SIG-M5 treated with dmso at 0.1 percent for 504 hours (cell line): ENCODE results near the gene RAB11FIP4.

Experiments used
- DNase-seq: peaks from one replicate; lab custom pipeline; 2025; ENCODE audit not compliant: unreplicated experiment; lab: John Stamatoyannopoulos, UW

Gene RAB11FIP4

DNA sequence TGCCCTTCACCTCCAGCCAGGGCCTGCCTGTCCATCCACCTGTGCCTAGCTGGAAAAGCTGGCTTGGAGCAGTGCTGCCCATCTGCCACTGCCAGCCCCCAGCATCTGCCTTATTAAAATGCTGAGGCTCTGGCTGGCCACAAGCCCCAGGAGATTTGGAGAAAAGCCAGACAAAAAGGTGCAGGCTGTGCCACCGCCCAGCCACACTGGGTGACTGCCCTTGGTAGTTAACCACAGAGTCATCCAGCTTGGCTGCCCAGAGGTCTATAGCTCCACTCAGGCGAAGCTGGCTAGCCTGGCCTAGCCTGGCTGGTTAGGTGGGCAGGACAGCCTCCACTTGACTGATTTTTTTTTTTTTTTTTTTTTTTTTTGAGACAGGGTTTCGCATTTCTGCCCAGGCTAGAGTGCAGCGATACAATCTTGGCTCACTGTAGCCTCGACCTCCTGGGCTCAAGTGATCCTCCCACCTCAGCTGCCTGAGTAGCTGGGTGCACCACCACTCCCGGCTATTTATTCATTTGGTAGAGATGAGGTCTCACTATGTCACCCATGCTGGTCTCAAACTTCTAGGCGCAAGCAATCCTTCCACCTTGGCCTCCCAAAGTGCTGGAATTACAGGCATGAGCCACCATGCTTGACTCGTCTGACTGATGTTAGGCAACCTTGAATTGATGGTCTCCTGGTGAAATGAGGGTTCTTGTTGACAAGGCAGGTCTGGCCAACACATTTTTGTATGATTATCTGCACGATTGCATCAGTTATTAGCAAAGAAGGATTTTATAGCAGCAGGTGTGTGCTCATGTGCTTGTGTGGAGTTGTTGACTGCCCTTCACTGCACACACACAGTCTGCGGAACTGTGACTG, 103.8 kb downstream of the RAB11FIP4 start:
- DNase-seq, result no peak

GRCh38 chr17:31496097-31496496, 104.6 kb downstream of the RAB11FIP4 start:
- no peak for DNase-seq

- no peak for DNase-seq
Measured at GRCh38 chr17:31496601-31497000, 105.1 kb downstream of the RAB11FIP4 start.

DNA sequence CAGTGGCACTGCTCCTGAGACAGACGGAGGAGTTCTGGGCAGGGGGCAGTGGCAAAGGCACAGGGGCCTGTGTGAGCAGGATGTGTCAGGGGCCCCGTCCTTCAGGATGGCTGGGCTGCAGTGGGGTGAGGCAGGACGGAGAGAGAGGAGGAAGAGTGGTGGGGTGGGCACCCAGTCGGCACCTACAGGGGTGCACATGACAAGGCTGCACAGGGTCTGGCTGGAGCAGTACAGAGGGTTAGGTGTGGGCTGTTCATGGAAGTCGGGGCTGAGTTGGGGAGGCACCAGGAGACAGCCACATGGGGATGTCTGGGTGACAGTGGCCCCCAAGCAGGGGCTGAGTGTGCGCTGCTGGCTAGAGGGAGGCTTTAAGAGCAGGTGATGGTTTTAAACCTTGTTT, 106.0 kb downstream of the RAB11FIP4 start:
- no peak for DNase-seq

DNA sequence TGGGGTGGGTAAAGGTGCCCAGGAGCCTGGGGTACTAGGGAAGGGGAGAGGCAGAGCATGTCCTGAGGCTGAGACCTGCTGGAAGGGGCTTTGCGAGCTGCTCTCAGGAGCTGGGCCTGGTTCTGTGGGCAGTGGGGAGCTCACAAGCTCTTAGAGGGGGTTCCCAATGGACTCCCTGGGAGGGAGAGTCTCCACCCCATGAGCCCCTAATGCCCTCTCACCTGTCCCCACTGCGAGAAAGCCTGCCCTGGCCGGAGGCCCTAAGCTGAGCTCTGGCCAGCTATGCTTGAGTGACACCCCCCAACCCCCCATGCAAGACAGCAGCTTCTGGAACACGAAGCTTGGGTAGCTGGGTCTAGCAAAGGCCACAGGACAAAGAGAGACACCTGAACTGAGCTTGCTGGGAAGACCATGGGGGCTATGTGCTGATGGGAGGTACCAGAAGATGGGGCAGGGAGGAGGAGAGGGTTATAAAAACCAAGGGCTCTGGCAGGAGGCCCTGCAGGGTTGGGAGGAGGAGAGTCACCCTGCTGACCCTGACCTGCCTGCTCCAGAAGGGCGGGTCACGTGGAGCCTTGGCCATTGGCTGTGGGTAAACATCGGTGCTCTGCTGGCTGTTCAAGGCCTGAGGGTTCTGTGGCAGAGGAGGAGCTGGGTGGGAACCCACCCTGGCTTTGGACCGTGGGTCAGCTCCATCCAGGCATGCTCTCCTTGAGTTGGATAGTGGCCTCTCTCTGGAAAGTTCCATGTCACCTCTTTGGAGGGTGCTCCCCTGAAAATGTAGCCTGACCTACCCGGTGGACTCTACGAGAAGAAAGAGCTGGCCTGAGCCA, 106.7 kb downstream of the RAB11FIP4 start:
- no peak for DNase-seq

GRCh38 chr17:31499771-31500554, 108.5 kb downstream of the RAB11FIP4 start:
- DNase-seq, result no peak

GRCh38 chr17:31506517-31506916, 115.0 kb downstream of the RAB11FIP4 start:
- DNase-seq, result no peak

DNA sequence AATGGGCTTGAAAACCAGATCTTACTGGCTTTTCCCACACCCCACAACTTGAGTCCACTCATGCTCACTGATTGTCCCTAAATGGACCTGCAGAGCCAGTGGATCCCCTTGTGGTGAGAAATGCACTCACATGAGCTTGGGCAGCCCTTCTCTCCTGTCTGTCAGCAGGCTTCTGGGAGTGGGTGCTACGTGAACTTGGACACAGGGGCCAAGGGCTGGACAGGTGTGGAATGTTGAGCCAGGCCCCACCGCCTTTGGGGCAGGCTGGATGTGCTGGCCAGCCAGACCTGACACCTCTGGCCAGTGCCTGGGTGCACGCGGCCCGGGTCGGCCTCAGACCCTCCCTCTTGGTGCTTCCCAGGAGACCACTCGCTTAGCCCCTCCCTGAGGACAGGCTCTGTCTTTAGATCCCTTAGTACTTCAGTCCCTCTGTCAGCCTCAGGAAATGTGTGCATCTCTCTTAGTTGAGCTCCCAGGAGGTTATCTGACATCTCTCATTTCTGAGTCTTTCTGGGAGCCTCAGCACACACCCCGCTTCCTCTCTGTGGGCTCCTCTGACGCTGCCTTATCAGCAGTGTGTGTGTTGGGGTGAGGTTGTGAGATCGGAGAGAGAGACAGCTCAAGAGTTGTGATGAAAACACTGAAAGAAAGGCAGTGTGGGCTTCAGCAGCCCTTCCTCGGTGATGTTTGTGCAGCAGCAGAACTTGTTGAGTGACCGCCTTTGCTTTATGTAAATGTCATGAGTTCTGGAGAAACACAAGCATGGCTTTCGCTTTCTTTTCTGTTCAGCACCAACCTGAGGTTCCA, 117.0 kb downstream of the RAB11FIP4 start:
- DNase-seq, result no peak

GRCh38 chr17:31509095-31509804, 117.8 kb downstream of the RAB11FIP4 start:
- no peak for DNase-seq

DNA sequence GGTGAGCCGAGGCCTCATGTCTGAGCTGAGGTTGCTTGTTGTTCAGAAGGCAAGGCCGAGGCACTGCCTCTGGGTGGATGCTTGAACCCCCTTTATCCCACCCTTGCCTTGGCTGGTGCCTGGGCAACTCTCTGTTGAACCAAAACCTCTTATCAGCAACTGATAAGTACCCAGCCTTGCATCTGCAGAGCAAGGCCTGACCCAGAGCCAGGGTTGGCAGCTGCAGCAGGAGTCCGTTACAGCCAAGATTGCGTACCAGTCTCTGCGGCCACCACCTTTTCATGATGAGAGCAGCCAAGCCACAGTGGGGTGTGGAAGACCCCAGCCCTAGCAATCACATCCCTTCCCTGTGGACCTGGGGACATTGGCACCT, 118.3 kb downstream of the RAB11FIP4 start:
- DNase-seq, result no peak

DNA sequence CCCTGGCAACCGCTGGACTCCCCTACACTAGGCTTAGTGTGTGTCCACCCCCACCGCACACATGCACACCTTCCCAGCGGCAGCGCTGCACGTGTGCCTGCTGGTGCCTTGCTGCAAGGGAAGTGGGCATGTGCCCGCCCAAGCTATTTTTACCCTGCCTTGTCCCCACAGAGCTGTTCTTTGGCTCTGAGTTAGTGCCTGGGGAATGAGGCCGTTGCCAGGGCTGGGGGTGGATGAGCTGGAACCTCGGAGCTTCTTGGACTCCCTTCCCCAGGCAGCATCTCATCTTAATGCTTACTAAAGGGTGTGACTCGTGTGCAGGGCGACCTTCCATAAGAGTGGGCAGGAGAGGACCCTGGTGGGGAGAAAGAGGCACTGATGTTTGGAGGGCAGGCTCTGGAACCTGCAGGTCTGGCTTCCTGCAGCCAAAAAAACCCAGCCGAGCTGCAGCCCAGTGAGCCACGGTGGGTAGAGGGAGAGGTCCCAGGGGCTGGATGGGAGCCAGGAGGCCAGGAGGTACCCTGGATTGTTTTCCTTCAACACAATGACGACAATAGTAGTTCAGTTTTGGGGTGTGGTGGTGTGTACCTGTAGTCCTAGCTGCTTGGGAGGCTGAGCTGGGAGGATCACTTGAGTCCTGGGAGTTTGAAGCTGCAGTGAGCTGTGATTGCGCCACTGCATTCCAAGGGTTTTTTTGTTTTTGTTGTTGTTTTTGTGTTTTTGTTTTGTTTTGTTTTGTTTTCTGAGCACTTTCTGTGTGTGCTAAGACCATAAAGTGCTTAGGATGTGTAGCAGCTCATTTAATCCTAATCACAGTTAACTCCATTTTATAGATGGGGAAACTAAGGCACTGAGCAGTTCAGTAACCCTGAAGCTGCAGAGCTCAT, 119.1 kb downstream of the RAB11FIP4 start:
- DNase-seq, result no peak

DNA sequence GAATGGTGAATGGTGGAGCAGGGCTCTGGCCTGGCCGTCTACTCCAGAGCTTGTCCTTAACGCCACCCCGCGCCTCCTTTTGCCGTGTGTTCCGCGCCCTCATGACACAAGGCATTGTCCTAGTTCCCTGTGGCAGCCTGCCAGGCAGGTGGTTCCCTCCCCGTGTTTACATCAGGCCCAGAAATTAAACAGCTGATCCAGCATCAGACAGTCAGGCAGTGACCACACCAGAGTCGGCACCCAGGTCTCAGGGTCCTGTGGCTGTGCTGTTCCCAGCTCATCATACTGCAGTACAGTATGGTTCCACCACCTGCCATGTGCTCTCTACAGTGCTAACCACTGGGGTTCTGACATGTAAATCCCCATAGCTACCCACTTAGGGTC, 119.7 kb downstream of the RAB11FIP4 start:
- DNase-seq, result no peak

DNA sequence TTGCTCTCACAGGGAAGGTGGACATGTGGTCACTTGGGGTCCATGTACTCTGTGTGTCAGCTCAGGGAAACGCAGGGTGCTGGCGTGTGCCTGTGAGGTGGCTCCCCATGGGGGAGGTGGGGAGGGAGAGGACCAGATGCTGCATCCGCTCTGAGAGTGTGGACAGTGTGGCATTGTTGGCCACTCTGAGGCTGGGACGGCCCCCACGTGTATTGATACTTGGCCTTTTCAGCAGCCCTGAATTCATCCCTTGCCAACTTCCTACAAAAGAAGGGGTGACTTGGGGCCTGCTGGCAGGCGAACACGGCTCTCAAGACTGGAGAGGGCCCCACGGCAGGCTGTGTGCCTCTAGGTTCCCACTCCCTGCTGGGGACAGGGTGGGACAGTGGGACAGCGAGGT, 120.1 kb downstream of the RAB11FIP4 start:
- DNase-seq, result no peak

DNA sequence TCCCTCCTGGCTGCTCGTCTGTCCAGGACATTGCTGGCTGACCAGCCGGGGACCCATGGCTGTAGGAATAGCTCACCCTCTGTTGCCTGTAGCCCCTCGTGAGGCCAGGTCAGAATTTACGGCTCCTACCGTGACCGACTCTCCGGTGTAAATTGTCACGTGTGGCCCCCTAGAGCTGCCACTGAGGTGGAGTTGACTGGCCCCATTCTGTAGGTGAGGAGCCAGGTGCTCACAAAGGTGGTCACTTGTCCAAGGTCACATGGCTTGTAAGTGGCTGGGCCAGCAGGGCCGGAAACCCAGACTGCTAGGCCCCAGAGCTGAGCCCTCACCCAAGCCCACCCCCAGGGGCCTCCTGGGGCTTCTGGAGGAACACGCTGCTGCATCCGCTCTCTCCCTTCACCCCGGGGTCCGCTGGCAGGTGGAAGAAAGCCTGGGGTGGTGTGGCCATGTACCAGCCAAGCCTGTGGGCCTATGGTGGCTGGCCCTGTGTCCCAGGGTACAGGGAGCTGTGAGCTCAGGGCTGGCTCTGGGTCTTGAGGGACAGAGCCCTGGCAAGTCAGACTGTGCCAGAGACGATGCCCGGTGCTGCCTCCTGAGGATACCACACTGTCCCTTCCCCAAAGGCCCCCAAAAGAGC, 120.7 kb downstream of the RAB11FIP4 start:
- no peak for DNase-seq

GRCh38 chr17:31512796-31513195, 121.3 kb downstream of the RAB11FIP4 start:
- DNase-seq, result no peak

DNA sequence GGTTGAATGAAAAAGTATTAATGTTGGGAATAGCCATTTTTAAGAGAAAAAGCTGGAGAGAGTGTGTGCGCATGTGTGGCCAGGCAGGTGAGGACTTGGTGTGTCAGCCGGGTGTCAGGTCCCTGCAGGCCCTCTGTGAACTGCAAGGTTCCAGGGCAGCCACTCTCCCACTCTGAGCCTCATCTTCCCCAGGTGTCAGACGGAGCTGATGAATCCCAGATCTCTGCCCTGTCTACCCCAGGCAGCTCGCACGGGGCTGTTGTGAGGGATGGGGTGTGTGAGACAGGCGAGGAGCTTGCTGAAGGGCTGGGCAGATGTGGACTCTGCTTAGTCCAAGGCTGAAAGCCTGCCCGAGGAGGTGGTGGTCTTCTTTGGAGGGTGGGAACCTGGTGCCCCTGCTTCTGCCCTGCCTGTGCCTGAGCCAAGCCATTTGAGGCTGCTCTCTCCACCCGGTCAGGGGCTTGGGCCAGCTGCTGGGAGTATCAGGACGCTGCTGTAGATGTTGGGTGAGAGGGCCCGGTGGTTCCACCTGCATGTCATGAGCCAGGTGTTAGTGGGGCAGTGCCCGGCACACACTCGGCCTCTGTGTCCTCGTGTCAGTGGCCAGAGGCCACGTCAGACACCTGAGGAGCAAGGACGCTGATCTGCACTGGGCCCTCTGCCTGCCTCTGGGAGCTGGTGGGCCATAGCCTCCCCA, 122.4 kb downstream of the RAB11FIP4 start:
- DNase-seq, result no peak

- DNase-seq, result no peak
Measured at GRCh38 chr17:31515267-31515666, 123.8 kb downstream of the RAB11FIP4 start.

DNA sequence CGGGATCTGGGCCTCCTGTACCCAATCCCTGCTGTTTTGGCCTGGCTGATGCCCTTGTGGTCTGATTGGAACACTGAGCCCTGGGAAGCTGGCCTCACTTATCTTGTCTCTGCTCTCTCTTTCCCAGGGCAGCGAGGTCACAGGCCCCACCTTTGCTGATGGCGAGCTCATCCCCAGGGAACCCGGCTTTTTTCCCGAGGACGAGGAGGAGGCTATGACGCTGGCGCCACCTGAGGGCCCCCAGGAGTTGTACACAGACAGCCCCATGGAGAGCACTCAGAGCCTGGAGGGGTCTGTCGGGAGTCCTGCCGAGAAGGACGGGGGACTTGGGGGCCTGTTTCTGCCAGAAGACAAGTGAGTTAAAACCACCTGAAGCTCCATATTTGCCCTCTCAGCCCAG, 126.0 kb downstream of the RAB11FIP4 start:
- no peak for DNase-seq
